Measurements from ENCODE around the gene TIGD7.
"Not testable (repeated sequence)": the region's sequence is repeated elsewhere in the genome, so short reads cannot be mapped to it uniquely, and the experiment has no call there.

GRCh38 chr16:3270718-3271117, 34.5 kb downstream of the TIGD7 start:
- TF ChIP-seq POLR2AphosphoS5, POLR2A, CTCF (IDR thresholded peaks at IDR 0.05): not testable (repeated sequence)

Measured in prostate gland (tissue), 2 donors.